ENCODE results near the gene PRDX6.
"Not testable (repeated sequence)": the region's sequence is repeated elsewhere in the genome, so short reads cannot be mapped to it uniquely, and the experiment has no call there.

PRDX6 gene, protein sequence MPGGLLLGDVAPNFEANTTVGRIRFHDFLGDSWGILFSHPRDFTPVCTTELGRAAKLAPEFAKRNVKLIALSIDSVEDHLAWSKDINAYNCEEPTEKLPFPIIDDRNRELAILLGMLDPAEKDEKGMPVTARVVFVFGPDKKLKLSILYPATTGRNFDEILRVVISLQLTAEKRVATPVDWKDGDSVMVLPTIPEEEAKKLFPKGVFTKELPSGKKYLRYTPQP

DNA sequence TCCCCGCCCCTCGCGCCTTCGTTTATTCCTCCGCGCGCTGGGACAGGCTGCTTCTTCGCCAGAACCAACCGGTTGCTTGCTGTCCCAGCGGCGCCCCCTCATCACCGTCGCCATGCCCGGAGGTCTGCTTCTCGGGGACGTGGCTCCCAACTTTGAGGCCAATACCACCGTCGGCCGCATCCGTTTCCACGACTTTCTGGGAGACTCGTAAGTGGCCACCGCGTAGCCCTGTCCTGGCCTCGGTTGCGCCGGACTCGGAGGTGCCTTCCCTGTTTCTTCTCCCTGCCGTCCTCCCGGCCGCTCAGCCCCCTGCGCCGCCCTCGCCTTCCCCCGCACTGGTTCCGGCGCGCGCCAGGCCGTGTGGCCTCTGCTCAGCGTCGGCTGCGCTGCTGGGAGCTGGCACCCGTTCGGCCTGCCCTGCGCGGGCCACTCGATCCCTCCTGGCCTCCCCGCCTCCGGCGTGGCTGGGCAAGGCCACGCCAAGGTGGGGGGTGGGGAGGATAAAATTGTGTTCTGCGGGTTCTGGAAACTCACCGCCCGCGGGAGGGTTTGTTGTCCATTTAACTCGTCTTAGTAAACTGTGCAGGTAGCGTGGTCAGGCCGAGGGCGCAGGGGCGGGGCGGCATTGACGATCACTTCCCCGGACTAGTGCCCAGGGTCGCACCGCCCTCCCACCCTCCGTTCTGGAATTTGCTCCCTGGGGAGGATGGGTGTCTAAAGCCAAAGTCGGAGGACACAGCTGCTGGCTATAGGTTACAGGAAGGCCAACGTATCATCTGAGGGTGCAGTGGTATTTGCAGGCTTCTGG lies at the start of gene PRDX6:
TSS of gene PRDX6 (plus strand) at position 50 of the 808 bp plus-strand sequence. CDS start at position 113, 63 bp downstream.
- peak; percentile 79 for DNase-seq

DNA sequence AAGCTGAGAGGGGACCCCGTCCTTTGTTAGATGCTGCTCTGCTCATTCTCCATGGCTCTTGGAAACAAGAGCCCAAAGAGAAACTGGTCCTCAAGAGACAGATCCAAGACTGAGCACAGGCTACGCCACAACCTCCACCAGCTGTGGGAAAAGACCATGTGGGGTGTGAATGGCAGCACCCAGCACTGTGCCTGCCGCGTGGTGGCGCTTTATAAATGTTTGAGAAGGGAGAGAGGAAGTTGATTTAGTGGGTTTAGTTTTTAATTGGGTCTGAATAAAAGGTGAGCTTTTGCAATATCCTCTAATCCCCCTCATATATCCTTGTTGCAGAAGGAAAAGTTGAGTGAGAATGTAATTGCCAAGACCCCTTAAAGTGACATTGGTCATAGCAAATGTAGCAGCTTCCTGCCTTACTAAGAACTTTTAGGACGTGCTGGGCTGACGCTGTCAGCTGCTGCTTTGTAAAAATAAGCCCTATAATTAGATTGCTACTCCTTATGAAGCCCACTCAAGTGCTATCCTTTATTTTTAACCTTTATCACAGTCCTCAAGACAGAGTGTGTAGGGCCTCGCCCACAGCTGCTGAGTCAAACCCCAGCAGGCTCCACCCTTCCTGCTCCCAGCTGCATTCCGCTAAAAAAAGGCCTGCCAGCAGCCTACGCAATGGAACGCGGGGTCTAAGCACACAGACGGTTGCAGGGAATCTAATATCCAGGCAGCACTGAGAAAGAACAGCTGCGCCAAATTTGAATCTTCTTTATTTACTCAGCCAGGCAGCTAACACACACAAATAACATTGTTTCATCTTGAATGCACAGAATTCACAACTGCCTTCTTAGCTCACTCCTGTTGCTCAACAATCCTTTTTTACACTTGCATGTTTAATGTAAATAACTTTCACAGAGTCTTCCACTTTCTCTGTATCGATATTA lies 47.4 kb upstream of the PRDX6 start:
- peak; percentile 36 for DNase-seq

DNA sequence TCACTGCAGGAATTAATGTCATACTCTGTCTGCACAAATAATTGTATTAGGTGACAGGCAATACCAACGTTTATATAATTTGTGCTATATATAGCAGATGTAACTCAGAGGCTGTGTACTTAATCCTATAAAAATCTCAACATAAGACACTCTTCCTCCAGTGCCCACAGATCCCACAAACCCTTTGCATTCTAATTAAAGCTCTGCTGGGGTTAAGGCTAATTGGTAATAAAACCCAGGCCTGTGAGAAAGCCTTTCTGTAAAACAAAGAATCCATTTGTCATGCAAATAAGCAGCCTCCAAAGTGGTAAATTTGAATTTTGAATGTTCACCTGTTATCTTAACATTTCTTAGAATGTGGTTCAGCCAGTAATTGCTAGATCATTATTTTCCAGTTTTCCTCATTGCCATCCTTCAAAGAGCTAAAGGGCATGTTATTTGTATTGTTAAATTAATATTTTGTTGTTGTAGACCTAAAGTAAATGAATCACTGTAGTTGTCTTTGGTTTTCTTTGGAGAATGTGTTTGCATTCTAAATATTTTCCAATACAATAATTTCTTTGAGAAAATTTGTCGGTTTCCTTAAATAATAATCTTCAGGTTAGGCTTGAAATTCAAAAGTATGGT lies 46.3 kb upstream of the PRDX6 start:
- DNase-seq, result no peak

DNA sequence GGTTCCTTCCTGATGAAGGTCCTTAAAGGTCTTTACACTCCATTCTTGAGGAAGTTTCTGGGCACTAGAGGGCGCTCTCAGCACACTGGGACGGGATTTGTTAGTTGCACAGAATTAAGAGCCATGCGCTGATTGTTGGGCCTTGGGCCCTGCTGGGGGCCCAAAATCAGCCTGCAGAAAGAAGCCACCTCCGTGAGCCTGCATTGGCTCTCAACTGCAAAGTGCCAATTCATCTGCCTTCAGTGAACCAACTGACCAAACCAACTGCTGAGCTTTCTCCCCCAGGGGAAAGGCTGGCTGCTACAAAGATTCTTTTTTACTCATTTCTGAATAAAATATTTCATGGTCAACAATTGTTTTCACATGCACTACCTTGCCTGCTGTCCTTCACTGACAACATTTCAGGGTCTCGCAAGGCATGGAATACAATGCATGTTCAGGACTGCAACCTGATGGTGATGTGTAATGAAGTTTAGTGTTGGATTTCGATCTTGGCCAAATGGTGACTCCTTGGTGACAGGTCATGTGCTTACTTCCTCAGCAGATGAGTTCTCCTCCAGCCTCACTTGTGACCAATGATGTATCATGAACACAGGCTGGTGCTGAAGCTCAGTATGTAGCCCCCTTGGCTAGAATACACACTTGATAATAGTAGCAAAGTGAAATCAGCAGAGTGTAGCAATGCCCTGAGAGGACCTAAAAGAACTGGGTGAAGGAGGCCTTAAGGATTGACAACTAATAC lies 45.7 kb upstream of the PRDX6 start:
- DNase-seq, result peak; percentile 72

DNA sequence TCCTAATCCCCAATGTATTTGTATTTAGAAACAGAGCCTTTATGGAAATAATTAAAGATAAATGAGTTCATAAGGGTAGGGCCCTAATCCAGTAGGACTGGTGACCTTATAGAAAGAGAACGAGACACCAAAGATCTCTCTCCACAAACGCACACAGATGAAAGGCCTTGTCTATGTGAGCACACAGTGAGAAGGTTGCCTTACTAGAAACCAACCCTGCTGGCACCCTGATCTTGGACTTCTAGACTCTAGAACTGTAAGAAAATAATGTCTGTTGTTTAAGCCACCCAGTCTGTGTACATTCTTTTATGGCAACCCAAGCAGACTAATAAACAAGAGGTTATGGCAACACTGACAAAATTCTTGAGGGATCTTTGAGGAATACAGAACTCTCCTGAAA lies 44.8 kb upstream of the PRDX6 start:
- DNase-seq, result no peak

DNA sequence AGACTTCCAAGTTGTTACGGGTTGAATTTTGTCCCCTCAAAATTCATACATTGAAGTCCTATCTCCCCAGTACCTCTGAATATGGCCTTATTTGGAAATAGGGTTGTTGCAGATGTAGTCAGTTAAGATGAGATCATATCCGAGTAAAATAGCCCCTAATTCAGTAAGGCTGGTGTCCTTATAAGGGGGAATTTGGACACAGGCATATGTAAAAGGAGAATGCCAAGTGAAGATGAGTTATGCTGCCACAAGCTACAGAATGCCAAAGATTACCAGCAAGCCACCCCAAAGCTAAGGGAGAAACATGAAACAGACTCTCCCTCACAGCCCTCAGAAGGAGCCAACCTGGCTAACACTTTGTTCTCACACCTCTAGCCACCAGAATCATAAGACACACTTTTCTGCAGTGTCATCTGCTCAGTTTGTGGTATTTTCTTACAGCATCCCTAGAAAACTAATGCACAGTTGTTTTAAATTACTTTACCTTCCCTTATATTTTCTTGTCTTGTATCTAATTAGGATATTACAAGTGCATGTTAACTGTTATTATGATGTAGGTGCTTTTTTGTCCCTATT lies 43.3 kb upstream of the PRDX6 start:
- no peak for DNase-seq

DNA sequence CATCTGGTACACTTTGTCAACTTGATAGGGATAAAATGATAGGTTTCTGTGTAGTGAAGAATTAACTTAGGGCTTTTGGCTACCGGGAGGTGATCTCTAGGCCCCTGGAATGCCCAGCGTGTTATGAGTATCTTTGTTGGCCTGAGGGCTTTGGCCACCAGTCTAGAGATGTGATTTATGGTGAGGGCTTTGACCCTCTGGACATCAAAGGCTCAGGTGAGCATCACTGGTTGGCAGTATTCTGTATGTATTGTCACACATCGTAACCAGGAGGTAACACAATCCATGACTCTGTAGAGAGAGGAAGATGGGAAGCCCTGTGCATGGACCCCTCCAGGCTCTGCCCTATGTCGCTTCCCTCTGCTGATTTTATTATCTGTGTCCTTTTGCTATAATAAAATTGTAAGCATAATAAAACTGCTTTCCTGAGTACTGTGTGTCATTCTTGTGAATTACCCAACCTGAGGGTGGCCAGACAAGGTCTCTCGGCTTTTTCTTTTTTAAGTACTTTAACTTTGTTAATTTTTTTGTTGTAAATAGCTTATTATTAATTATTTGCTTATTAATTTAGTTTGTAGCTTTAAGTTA lies 40.2 kb upstream of the PRDX6 start:
- no peak for DNase-seq

DNA sequence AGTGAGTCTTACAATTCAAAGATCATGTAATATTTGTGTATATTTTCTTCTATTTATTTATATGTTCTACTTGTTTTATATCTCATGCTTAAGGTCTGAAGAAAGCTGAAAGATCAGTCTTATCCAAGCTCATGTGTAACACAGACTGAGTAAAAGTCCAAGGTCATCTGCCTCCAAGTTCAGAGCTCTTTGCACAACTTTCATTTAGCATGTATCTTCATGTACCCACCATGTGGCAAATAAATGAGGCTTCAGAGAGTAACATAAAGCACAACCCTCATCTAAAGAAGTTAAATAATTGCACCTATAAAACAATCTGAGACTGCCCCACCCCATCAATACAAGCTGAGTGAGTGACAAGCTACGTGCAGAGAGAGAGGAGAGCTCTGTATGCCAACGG lies 38.5 kb upstream of the PRDX6 start:
- no peak for DNase-seq

DNA sequence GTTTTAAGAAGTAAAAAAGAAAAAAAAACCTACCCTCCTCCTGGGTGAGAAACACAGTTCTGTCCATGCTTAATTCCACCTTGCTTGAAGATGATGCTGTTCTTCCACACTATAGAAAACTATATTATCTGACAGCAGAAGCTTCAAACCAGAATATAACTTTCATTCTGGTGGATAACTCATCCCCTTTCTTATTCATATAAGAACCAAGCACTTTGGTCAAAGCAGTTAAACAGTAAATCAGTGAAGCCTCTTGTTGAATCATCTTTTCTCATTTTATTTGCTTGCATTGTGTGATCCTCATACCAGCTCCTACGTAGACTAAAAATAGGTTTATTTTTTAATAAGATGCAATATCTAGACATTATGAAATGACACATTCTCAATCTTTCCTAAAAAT lies 36.7 kb upstream of the PRDX6 start:
- DNase-seq, result no peak

DNA sequence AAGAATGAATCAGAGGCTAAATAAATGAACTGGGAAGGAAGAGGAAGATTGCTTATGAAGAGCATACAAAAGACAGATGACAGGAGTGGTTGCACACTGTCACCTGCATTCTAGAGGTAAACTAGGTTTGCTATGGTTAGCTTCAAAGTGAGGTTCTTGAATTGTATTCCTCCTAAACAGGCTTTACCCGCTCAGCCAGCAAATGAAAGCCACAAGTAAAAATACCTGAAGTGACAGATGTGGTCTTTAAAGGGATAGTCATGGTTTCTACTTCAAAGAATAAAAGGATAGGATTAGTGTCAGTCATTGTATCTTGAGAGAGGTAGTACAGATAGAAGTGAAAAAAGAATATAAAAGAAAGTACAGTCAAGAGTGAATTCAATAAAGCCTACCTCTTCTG lies 32.4 kb upstream of the PRDX6 start:
- no peak for DNase-seq

DNA sequence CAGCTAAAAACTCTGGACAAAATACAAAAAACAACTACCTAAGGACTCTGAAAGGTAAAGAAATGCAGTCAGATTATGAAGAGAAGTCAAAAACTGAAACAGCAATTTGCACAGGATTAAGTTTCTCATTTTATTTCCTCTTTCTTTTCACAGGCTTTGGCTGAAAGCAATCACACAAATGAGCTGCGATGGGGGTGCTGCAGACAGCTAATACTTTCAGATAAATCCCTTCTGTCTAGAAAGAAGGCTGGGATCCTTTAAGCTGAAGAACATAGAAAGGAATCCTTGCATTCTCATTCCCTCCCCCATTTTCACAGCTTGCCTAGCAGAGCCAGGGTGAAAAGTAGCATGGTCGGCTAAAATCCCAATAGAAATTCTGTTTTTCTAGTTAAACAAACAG lies 32.0 kb upstream of the PRDX6 start:
- DNase-seq, result no peak

DNA sequence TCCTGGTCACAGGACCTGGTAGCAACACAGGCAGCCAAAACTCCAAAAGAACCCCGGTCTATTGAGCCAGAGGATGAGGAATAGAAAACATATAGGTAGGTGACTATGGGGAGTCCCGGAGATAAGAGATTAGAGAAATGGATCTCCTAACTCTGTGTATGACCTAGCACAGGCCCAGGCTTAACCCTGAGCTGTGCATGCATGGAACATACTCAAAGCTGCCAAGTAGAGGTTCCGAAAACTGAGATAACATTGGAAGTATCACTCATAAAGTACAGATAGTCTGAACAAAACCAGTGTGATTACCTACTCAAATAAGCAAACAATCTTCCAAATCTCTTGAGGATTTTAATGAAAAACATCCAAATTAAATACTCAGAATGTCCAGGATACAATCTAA lies 31.5 kb upstream of the PRDX6 start:
- no peak for DNase-seq

DNA sequence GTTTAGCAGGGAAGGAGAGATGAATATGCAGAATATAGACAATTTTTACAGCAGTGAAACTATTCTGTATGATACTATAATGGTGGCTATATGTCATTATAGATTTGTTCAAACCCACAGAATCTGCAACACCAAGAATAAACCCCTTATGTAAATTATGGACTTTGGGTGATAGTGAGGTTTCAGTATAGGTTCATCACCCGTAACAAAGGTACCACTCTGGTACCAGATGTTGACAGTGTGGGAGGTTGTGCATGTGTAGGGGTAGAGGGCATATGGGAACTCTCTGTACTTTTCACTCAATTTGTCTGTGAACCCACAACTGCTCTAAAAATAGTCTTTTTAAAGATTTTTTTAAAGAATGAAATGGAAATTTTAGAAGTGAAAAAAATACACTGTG lies 29.9 kb upstream of the PRDX6 start:
- no peak for DNase-seq

DNA sequence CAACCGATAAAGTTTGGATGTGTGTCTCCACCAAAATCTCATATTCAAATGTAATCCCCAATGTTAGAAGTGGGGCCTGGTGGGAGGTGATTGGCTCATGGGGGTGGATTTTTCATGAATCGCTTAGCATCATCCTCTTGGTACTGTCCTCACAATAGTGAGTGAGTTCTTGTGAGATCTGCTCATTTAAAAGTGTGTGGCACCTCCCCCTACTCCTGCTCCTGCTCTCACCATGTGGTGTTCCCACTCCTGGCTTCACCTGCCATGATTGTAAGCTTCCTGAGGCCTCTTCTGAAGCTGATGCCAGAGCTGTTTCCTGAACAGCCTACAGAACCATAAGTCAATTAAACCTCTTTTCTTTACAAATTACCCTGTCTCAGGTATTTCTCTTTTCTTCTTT lies 28.2 kb upstream of the PRDX6 start:
- no peak for DNase-seq

DNA sequence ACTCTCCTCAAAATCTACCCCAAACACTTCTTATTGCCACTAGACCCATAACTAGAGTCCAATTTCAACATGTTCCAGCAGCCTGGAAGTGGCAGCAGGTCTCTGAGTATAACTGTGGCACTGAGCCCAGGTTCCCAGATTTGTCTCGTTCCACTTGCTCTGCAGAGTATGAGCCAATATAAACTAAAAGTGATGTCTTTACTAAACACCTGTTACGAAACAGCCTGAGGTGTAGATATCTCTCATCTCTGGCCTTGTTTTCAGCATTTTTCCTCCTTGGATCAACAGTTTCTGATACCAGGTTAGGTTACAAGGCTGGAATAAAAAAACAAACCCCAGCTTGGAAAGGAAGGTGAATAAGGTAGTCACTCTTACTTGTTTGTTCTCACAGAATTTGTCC lies 25.2 kb upstream of the PRDX6 start:
- DNase-seq, result no peak

DNA sequence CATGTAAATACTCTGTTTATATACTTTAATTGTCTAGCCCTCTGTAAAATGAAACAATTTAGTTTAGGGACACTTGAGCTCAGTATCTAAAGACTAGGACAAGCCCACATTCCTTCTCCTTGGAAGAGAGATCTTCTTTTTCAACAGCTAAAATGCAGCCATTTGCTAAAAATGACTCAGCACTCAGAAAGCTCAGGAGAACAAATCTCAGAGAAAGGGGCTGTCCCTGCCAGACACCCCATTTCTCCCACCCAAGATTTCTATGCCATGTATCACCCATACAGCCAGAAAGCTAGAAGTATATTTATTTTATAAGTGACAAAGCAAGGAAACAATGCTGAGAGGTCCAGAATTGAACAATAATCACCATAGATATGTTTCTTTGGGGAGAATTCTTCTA lies 23.2 kb upstream of the PRDX6 start:
- DNase-seq, result peak; percentile 11

DNA sequence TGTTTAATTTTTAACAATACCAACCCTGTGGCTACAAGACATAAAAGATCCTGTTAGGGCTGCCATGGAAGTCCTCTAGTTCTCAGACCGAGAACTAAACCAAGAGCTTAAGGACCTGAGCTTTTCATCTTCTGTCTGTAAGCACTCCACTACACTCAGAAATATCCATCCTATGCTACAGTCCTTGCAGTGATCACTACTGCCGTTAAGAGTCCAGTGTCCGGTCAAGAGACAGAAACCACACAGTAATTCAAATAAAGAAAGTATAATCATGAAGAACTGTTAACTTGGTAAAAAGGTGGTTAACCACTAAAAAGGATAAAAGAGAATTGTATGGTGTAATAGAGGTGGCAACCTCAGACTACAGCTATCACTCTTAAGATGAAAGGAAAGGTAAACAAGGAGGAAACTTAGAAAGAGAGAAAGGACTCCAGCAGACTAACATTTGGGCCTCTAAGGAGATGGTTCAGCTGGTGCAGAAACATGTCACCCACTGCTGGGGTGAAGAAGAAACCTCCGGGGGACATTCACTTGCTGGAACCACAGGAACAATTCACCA lies 22.1 kb upstream of the PRDX6 start:
- no peak for DNase-seq

DNA sequence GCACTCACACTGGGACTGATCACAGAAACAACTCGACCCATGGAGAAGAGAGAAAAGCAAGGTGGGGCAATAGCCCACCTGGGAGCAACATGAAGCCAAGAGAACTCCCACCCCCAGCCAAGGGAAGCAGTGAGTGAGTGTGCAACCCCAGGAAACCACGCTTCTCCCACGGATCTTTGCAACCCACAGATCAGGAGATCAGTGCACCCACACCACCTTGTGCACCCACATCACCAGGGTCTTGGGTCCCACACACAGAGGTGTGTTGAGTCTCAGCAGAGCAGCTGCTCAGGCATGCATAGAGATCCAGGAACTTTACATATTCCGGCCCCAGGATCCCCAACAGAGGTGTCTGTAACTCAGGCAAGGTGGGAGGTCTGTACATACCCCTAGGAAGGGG lies 17.2 kb upstream of the PRDX6 start:
- DNase-seq, result no peak

DNA sequence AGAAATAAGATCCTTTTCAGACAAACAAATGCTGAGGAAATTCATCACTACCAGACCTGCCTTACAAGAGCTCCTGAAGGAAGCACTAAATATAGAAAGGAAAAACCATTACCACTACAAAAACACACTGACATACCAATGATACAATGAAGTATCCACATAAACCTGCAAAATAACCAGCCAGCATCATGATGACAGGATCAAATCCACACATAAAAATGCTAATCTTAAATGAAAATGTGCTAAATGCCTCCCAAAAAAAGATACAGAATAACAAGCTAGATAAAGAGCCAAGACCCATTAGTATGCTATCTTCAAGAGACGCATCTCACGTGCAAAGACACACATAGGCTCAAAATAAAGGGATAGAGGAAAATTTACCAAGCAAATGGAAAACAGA lies 14.5 kb upstream of the PRDX6 start:
- DNase-seq, result not testable (repeated sequence)

DNA sequence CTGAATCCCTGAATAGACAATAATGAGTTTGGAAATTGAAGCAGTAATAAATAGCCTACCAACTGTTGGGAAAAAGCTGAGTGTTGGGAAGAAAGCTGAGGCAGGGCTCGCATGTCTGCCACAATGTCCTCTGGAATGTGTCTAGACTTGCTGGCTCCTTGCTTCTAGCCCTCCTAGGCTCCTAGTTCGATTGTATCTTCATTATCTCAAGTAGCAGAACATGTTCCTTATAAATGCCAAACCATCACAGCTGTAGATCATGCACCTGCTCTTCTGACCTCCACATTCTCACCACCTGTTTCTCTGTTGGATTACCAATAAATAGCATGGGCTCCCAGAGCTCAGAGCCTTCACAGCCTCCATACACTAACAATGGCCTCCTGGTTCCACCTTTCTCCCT lies 12.9 kb upstream of the PRDX6 start:
- DNase-seq, result not testable (repeated sequence)

DNA sequence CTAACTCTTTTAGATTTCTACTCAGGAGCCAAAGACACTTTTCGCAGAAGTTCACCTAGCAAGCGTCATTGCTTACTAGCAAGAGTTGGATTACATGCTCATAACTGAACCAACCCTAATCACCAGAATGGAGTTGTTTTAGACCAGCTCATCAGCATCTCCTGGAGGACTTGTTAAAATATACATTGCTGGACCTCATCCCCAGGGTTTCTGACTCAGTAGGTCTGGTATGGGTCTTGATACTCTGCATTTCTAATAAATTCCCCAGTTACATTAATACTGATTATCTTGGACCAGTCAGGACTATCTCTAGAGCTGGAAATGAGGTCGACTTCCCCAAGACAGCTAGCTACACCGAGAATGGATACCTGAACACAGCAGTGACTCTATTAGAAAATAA lies 9.7 kb upstream of the PRDX6 start:
- no peak for DNase-seq
